ENCODE results near the gene ACOT2.
"Not testable (repeated sequence)": the region's sequence is repeated elsewhere in the genome, so short reads cannot be mapped to it uniquely, and the experiment has no call there.

Gene ACOT2

DNA sequence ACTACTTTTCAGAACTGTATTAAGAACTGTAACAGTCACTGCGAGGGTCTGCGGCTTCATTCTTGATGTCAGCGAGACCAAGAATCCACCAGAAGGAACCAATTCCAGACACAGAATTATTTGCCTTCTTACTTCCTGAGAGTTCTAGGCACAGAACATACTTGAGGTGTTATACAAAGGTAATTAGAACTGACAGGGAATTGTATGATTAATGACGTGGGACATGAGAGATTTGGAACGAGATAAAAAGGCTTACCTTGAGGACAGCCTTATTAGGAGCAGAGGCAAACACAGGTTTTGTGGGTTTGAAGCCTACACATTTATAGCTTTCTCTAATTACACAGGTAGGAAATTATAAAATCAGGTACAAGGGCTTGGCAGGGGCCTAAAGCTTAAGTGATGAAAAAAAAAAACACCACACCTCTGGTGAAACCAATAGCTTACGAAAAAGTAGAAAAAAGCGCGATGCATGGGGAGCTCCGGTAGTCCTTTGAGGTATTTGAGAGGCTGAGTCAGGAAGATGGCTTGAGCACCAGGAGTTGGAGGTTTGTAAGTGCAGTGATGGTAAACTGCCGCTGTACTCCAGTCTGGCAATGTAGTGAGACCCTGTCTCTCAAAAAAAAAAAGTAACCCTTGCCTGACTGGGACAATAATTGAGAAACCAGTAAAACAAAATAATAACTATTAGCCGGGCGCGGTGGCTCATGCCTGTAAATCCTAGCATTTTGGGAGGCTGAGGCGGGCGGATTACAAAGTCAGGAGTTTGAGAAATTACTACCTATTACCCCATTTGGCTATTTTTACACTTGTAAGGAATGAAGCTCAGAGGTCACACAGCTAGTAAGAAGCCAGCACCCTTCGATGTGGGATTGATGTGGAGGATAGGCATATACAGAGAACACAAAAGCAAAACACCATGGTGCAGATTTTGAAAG, 795 bp upstream of the ACOT2 start:
- no peak for DNase-seq

DNA sequence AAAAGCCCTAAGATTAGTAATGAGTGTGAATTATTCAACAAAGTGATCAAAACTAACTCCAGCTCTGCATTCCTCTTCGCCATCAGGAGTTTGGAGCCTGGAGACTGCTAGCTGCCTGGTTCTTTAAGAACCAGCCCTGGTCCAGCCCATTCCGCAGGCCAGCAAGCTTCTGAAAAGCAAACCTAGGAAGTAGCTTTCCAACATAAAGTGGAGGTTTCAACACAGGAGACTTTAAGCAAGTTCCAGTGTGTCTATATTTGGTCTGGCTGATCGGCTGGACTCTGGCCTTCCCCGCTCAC, 178 bp upstream of the ACOT2 start:
- not testable (repeated sequence) for DNase-seq

DNA sequence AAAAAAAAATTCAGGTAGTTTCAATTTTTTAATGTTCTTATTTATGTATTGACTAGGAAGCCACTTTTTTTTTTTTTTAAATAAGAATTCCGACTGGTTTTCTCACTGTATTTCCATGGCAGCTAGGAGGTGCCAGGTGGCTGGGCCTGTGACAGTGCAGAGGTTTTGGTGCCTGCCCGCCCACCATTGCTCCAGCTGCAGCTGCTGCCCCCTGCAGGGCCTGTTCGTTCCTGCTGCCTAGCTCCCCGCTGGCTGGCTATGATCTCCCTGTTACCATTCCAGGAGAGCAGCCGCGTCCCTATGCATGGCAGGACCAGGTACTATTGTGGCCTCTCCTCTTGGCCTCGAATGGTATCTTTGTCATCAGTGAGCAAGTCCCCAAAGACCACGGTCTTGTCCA, 1.9 kb downstream of the ACOT2 start:
- peak in 27 of 58 donors; percentile 2 to 42 (median 10) for DNase-seq

DNA sequence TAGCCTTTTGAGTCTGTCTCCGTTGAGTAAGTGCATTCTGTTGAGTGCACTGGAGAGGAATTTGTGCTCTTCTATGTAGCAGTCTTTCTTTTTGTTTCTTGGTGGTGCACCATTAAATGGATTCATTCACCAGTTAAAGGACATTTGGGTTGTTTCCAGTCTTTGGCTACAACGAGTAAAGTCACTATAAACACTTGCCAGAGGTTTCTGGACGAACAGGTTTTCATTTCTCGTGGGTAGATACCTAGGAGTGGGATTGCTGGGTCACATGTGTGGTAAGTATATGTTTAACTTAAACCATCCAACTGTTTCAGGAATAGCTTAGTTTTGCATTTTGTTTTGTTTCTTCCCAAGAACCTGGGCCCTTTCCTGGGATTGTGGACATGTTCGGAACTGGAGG, 4.0 kb downstream of the ACOT2 start:
- not testable (repeated sequence) for DNase-seq

DNA sequence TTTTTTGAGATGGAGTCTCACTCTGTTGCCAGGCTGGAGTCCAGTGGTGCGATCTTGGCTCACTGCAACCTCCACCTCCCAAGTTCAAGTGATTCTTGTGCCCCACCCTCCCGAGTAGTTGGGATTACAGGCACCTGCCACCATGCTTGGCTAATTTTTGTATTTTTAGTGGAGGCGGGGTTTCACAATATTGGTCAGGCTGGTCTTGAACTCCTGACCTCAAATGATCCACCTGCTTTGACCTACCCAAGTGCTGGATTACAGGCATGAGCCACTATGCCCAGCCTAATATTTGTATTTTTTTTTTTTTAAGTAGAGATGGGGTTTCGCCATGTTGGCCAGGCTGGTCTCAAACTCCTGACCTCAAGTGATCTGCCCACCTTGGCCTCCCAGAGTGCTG, 4.7 kb downstream of the ACOT2 start:
- not testable (repeated sequence) for DNase-seq

DNA sequence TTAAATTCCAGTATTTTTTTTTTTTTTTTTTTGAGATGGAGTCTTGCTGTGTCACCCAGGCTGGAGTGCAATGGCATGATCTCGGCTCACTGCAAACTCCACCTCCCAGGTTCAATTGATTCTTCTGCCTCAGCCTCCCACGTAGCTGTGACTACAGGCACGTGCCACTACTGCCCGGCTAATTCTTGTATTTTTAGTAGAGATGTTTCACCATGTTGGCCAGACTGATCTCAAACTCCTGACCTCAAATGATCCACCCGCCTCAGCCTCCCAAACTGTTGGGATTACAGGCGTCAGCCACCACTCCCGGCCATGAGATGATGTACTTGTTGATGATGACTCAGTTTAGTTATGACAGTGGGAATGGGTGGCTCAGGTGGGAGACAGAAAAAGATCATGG, 5.2 kb downstream of the ACOT2 start:
- DNase-seq = not testable (repeated sequence)

DNA sequence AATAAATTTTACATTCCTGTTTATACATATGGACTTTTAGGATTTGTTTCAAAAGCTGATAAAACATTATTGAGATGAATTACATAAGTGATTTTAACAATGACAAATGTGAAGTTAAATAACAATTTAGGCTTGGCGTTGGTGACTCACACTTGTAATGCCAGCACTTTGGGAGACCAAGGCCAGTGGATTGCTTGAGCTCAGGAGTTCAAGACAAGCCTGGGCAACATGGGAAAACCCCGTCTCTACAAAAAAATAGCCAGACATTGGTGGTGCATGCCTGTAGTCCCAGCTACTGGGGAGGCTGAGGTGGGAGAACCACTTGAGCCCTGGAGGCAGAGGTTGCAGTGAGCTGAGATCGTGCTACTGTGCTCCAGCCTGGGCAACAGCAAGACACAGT, 7.4 kb downstream of the ACOT2 start:
- DNase-seq = no peak

DNA sequence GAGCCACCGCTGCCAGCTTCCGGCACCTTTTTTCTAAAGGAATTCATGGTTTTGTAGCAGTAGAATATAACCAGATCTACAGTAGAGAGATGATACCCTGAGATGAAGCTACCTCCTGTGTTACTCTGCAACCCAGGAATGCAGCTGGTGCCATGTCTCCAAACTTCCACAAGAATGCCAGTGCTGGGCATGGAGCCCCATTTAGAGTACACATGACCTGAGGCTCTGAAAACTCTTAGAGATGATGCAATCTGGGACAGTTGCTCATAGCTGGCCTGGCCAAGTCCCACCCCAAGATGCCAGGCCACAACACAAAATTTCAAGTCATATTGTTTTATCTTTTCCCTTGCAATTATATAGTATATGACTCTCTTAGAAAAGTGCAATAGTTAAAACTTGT, 8.2 kb downstream of the ACOT2 start:
- DNase-seq = not testable (repeated sequence)

DNA sequence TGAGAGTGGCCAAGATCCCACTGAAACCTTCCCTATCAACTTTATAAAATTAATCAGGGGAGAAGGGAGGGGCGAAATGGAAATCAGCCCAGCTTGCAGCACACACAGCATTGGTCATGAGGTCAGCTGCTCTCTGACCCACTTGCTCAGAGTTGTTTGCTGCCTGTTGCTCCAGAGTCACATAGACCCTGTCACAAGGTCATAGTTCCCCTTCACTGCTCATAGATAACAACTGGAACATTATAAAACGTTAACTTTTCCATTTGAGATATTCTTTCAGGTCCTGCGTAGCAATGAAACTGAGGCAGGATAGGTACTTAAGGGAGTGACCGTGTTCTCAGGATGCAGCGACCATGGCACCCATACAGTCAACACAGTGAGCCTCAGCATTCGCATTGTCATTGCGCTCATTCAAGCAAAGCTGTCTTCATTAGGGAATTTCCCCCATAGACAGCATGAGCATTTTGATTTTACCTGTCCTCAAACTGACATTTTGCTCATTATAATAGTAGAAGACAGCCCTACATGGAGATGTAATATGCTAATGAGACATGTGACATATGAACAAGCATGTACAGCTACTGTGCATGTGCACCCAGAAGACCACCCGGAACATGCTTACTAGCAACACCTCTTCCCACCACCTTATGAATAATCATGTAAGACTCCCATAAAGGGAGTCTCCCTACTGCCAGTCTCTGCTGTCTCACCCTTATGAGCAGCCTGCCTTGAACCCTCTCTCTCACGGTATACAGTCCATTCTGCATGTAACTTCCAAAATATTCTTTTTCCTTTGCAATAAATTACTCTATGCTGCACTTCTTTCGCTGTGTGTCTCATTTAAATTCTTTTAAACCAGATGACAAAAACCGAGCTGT, 13.3 kb downstream of the ACOT2 start:
- DNase-seq = not testable (repeated sequence)

DNA sequence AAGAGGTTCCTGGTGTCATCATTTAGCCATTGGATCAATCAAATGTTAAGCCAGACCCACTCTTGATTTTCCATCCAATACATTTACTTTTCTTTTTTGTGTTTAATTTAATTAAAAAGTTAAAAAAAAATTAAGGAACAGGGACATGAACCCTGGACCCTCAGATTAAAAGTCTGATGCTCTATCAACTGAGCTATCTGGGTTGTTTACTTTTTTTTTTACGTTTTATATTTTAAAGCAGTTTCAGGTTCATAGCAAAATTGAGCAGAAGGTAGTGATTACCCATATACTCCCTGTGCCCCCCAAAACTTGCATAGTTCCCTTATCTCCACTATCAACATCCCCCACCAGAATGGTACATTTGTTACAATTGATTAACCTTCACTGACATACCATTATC, 19.7 kb downstream of the ACOT2 start:
- no peak for DNase-seq

DNA sequence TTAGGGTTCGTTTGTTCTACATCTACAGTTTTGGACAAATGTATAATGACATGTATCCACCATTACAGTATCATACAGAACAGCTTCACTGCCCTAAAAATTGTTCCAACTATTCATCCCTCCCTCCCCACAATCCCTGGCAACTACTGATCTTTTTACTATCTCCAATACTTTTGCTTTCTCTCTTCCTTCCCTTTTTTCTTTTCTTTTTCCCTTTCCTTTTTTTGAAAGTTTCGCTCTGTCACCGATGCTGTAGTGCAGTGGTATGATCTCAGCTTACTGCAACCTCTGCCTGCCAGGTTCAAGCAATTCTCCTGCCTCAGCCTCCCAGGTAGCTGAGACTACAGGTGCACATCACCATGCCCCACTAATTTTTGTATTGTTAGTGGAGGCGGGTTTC, 20.1 kb downstream of the ACOT2 start:
- DNase-seq = no peak

DNA sequence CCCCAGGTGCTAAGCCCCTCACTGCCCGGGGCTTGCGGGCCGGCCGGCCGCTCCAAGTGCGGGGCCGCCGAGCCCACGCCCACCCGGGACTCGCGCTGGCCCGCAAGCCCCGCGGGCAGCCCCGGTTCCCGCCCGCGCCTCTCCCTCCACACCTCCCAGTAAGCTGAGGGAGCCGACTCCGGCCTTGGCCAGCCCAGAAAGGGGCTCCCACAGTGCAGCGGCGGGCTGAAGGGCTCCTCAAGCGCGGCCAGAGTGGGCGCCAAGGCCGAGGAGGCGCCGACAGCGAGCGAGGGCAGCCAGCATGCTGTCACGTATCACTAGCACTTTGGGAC, 21.6 kb downstream of the ACOT2 start:
- not testable (repeated sequence) for DNase-seq

DNA sequence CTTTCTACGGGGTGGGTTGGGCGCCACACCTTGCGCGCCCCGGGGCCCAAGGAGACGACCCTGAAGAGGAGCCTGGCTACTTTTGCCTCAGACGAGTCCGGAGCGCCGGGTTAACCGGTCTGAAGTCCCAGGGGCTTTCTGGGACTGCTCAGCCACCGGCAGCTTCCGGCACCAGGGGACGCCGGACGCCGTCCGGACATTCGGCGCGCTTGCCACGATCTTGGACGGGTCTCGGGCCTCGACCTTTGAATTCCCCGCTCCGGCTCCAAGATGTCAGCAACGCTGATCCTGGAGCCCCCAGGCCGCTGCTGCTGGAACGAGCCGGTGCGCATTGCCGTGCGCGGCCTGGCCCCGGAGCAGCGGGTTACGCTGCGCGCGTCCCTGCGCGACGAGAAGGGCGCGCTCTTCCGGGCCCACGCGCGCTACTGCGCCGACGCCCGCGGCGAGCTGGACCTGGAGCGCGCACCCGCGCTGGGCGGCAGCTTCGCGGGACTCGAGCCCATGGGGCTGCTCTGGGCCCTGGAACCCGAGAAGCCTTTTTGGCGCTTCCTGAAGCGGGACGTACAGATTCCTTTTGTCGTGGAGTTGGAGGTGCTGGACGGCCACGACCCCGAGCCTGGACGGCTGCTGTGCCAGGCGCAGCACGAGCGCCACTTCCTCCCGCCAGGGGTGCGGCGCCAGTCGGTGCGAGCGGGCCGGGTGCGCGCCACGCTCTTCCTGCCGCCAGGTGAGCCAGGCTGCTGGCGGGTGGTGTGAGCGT, 22.9 kb downstream of the ACOT2 start, which contains the start of gene ACOT4:
Gene ACOT4, plus strand, starts transcription at position 184 of the 760 bp plus-strand sequence. Its CDS starts 87 bp downstream, at position 271.
- DNase-seq = peak in 20 of 58 donors; percentile 4 to 54 (median 26)

DNA sequence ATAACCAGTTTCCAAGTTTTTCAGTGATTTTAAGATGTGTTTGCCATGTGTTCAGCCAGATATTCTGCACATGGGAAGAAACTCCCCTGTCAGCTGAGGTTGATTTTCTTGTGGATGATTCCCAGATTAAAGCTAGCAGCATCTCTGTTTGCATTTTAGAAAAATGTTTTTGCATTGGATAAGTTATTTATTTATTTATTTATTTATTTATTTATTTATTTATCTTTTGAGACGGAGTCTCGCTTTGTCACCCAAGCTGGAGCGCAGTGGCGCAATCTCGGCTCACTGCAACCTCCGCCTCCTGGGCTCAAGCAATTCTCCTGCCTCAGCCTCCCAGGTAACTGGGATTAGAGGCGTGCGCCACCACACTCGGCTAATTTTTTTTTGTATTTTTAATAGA, 25.5 kb downstream of the ACOT2 start:
- no peak for DNase-seq

DNA sequence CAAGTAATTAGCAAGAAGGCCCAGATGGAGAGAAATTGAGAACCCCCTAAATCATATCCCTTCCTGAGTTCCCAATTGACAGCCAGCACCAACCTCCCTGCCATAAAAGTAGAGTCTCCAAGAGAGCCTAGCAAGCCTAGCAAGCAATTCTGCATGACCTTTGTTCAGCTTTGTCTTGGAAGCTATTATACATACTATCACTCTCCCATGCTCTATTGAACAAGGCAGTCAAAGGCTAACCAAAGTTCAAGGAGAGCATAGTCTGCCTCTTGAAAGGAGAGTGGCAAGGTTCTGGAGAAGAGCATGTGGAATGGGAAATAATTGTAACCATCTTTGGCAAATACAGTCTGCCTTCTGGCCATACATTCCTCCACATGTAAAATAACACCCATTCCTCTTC, 30.5 kb downstream of the ACOT2 start:
- no peak for DNase-seq

DNA sequence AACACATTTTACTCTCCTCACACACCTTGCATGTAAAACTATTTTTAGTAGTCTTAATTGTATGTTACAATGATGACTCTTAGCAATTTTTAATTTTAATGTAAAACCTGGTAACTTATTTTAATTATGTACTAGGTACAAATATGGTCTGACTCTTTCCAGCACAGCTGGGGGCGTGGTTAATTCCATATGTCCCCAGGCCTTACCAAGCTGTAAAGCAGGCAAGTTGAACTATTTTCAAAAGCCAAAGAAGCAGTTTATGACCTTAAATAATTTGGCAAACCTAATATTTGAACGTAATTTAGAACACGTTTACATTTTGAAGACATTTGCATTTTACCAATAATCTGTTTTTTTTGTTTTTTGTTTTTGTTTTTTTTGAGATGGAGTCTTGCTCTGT, 34.0 kb downstream of the ACOT2 start:
- no peak for DNase-seq

DNA sequence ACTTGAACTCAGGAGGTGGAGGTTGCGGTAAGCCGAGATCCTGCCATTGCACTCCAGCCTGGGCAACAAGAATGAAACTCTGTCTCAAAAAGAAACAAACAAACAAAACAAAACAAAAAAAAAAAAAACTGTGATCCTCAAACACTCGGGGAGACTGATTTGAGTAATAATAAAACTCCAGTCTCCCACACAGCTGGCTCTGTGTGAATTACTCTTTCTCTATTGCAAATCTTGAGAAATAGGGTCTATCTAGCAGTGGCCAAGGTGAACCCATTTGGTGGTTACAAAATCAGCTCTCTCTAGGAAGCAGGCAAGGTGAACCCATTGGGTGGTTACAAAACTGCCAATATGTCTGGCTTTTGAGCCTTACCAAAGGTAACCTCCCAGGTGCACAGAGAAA, 37.3 kb downstream of the ACOT2 start:
- no peak for DNase-seq

DNA sequence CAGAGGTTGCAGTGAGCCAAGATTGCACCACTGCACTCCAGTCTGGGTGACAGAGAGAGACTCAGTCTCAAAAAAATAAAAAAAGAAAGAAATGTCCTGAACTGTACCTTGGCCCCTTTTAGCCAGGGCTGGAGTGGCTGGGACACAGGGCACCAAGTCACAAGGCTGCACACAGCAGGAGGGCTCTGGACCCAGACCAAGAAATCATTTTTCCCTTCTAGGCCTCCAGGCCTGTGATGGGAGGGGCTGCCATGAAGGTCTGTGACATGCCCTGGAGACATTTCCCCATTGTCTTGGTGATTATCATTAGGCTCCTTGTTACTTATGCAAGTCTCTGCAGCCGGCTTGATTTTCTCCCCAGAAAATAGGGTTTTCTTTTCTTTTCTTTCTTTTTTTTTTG, 38.2 kb downstream of the ACOT2 start:
- no peak for DNase-seq

DNA sequence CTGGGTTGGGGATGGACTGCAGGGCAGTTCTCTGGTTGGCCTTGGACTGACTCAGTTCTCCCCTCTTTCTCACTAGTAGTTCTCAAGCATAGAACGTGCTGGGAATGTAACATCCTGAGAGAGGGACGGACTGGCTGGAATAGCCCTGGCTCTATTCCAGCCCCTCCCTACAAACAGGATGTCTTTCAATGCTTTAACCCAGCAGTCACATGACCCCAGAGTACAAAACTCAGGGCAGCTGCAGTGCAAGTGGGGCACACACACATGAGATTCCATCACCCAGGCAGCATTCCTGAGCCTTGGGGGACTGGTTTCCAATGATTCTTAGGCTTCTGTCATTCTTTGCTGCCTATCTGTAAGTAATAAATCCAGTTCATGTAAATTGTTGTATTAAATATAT, 41.7 kb downstream of the ACOT2 start:
- peak in 30 of 58 donors; percentile 1 to 67 (median 14) for DNase-seq

DNA sequence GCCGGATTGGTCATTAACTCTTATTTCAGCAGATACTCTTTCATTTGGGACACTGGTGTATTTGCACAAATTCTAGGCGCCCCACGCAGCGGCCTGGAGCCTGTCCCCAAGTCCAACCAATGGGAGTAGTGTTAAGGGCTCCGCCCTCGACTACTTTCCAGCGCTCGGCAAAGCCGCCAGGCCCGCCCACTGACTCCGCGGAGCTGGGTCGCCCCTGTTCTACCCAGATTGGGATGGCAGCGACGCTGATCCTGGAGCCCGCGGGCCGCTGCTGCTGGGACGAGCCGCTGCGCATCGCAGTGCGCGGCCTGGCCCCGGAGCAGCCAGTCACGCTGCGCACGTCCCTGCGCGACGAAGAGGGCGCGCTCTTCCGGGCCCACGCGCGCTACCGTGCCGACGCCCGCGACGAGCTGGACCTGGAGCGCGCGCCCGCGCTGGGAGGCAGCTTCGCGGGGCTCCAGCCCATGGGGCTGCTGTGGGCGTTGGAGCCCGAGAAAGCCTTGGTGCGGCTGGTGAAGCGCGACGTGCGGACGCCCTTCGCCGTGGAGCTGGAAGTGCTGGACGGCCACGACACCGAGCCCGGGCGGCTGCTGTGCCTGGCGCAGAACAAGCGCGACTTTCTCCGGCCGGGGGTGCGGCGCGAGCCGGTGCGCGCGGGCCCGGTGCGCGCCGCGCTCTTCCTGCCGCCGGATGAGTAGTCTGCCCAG, 43.5 kb downstream of the ACOT2 start, which contains the start of gene ACOT6:
Gene ACOT6, plus strand, starts transcription at position 179 of the 707 bp plus-strand sequence. Its CDS starts 55 bp downstream, at position 234.
- peak in 56 of 58 donors; percentile 20 to 84 (median 64) for DNase-seq

DNA sequence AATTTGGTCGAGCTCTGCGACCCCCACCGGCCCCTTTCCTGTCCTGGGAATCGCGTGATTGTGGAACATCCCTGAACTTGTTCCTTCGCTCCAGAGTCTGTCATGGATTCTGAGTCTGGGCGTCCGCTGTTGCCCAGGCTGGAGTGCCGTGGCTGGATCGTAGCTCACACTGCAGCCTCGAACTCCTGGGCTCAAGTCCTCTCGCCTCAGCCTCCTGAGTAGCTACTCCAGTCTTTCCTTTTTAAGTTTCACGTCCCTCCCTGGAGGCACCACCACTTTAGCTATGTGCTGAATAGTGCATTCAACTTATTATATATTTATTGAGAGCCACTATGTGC, 44.0 kb downstream of the ACOT2 start:
- peak in 11 of 58 donors; percentile 27 to 65 (median 48) for DNase-seq

Measured in anterior cingulate cortex (tissue), 58 donors.